GM23338 (cell line): ENCODE measurements around the gene SALL2. TPM values are rescaled to one million over a fixed set of nuclear protein-coding genes. Genes with fewer than 3 reads are reported as not detected.

Experiments used
- ATAC-seq: fragments of 200-7000 bp; cut with Tn5 transposase; 3 replicates; pipeline ENCODE4 v1.9.1; 2020
- DNase-seq: peaks from one replicate; pipeline ENCODE4 v3.0.0-alpha.2; 2015; ENCODE audit warnings: low spot score
- H2AFZ ChIP-seq: fragments of 200-600 bp; sonication (generic); 2 replicates; pipeline ENCODE4 v1.8.0; 2016; ENCODE audit warnings: antibody characterized with exemption, mild to moderate bottlenecking, moderate library complexity
- H3F3A ChIP-seq: fragments of 200-600 bp; sonication (generic); replicated peaks from 2 replicates; pipeline ENCODE4 v1.8.0; 2017; ENCODE audit warnings: antibody characterized with exemption, mixed run types, low read depth
- H3K27ac ChIP-seq: fragments of 200-600 bp; sonication (generic); 2 replicates; pipeline ENCODE4 v1.6.1; 2016; ENCODE audit warnings: low read depth
- H3K27me3 ChIP-seq: fragments of 200-600 bp; sonication (generic); 2 replicates; pipeline ENCODE4 v1.8.0; 2016; ENCODE audit warnings: mild to moderate bottlenecking, mixed run types, moderate library complexity; ENCODE audit not compliant: insufficient read depth
- H3K36me3 ChIP-seq: fragments of 200-600 bp; sonication (generic); 2 replicates; pipeline ENCODE4 v1.8.0; 2016; ENCODE audit warnings: mild to moderate bottlenecking; ENCODE audit not compliant: insufficient read depth
- H3K4me1 ChIP-seq: fragments of 200-600 bp; sonication (generic); 2 replicates; pipeline ENCODE4 v1.8.0; 2016; ENCODE audit warnings: mild to moderate bottlenecking, moderate library complexity; ENCODE audit not compliant: insufficient read depth
- H3K4me2 ChIP-seq: fragments of 200-600 bp; sonication (generic); 2 replicates; pipeline ENCODE4 v1.7.1; 2017; ENCODE audit warnings: mixed run types
- H3K4me3 ChIP-seq: fragments of 200-600 bp; sonication (generic); 2 replicates; pipeline ENCODE4 v1.6.1; 2016; ENCODE audit warnings: mixed run types
- H3K79me2 ChIP-seq: fragments of 200-600 bp; sonication (generic); replicated peaks from 2 replicates; pipeline ENCODE4 v1.8.0; 2017; ENCODE audit warnings: mild to moderate bottlenecking; ENCODE audit not compliant: insufficient read depth
- H3K9me2 ChIP-seq: fragments of 200-600 bp; sonication (generic); 2 replicates; pipeline ENCODE4 v1.8.0; 2017; ENCODE audit not compliant: insufficient read depth
- H4K20me1 ChIP-seq: fragments of 200-600 bp; sonication (generic); replicated peaks from 2 replicates; pipeline ENCODE4 v1.8.0; 2017; ENCODE audit warnings: mild to moderate bottlenecking; ENCODE audit not compliant: insufficient read depth
- H3K27ac Mint-ChIP-seq: 2 replicates; pipeline ENCODE4 v1.8.0; 2020; ENCODE audit warnings: inconsistent platforms, mild to moderate bottlenecking, moderate library complexity, mixed read lengths
- H3K27me3 Mint-ChIP-seq: 3 replicates; pipeline ENCODE4 v1.8.0; 2022; ENCODE audit warnings: low read depth, mild to moderate bottlenecking, moderate library complexity, mixed read lengths, inconsistent platforms; ENCODE audit not compliant: insufficient read depth, poor library complexity
- H3K36me3 Mint-ChIP-seq: 3 replicates; pipeline ENCODE4 v1.8.0; 2021; ENCODE audit warnings: low read depth, mild to moderate bottlenecking, inconsistent platforms, moderate library complexity, mixed read lengths
- H3K4me1 Mint-ChIP-seq: 3 replicates; pipeline ENCODE4 v1.8.0; 2020; ENCODE audit warnings: mild to moderate bottlenecking, inconsistent platforms, mixed read lengths
- H3K4me3 Mint-ChIP-seq: 3 replicates; pipeline ENCODE4 v1.8.0; 2021; ENCODE audit warnings: moderate library complexity, mild to moderate bottlenecking, inconsistent platforms, mixed read lengths
- H3K9me3 Mint-ChIP-seq: 3 replicates; pipeline ENCODE4 v1.8.0; 2020; ENCODE audit warnings: moderate library complexity, mild to moderate bottlenecking, inconsistent platforms, mixed read lengths
- CREB1 ChIP-seq: fragments of 250-450 bp; sonication (Bioruptor Pico); IDR thresholded peaks from 2 replicates; pipeline ENCODE4 v1.5.0; 2020; ENCODE audit warnings: low read depth, mild to moderate bottlenecking, moderate library complexity
- EZH2 ChIP-seq: fragments of 200-600 bp; sonication (generic); IDR thresholded peaks from one replicate; pipeline ENCODE4 v1.8.0; 2017; ENCODE audit warnings: antibody characterized with exemption, mild to moderate bottlenecking, low read depth; ENCODE audit not compliant: unreplicated experiment
- EZH2phosphoT487 ChIP-seq: fragments of 200-600 bp; sonication (generic); IDR thresholded peaks from one replicate; pipeline ENCODE4 v1.8.1; 2018; ENCODE audit warnings: antibody characterized with exemption; ENCODE audit not compliant: unreplicated experiment
- JUNB ChIP-seq: IDR thresholded peaks from one replicate; pipeline ENCODE4 v1.6.1; 2016; ENCODE audit warnings: antibody characterized with exemption; ENCODE audit not compliant: unreplicated experiment
- NANOG ChIP-seq: IDR thresholded peaks from 2 replicates; pipeline ENCODE4 v1.6.1; 2016; ENCODE audit warnings: antibody characterized with exemption, borderline replicate concordance
- POLR2AphosphoS5 ChIP-seq: IDR thresholded peaks from 2 replicates; pipeline ENCODE4 v1.6.1; 2016; ENCODE audit warnings: antibody characterized with exemption, low read depth
- STAT1 ChIP-seq: IDR thresholded peaks from one replicate; pipeline ENCODE4 v1.6.1; 2016; ENCODE audit warnings: antibody characterized with exemption; ENCODE audit not compliant: unreplicated experiment
- ZNF114 ChIP-seq: fragments of 250-450 bp; sonication (Bioruptor Pico); IDR thresholded peaks from 2 replicates; pipeline ENCODE4 v1.5.0; 2020; ENCODE audit warnings: mild to moderate bottlenecking, moderate library complexity
- ZNF331 ChIP-seq: fragments of 250-450 bp; sonication (Bioruptor Pico); IDR thresholded peaks from 2 replicates; pipeline ENCODE4 v1.5.0; 2020; ENCODE audit warnings: low read depth, mild to moderate bottlenecking, moderate library complexity
- polyA plus RNA-seq: library from polyadenylated mRNA; unstranded; fragments of >200 nt; fragmentation: Nextera tagmentation; extraction: Ambion mirVana; gene quantifications from 2 replicates; pipeline ENCODE4 v1.2.1, GENCODE V29; 2016
- total RNA-seq: library from RNA; depleted of rRNA; stranded (reverse); fragments of >200 nt; shearing (Covaris generic); gene quantifications from 2 replicates; pipeline ENCODE4 v1.2.3, GENCODE V29; 2014
- TF ChIP-seq, protein P1 (sequence below): IDR thresholded peaks from 2 replicates; pipeline ENCODE4 v1.6.1; 2016; ENCODE audit warnings: antibody characterized with exemption
- TF ChIP-seq, protein P2 (sequence below): fragments of 250-450 bp; sonication (Bioruptor Pico); IDR thresholded peaks from 2 replicates; pipeline ENCODE4 v1.5.0; 2020; ENCODE audit warnings: mild to moderate bottlenecking, moderate library complexity
- TF ChIP-seq, protein P3 (sequence below): IDR thresholded peaks from one replicate; pipeline ENCODE4 v1.6.1; 2018; ENCODE audit warnings: antibody characterized with exemption; ENCODE audit not compliant: unreplicated experiment
- TF ChIP-seq, protein P4 (sequence below), 2 experiments: fragments of 200-600 bp in 1 of 2; sonication (generic) in 1 of 2; conservative IDR thresholded peaks; 2 replicates each; pipeline versions ENCODE4 v1.5.1 to v1.6.1; 2016 to 2017; ENCODE audit warnings: antibody characterized with exemption in 2 of 2, low read depth in 2 of 2, mild to moderate bottlenecking in 2 of 2, moderate library complexity in 1 of 2

Gene SALL2
- total and polyA plus RNA-seq, 2 experiments from 2014 or later = 121 to 281 TPM

DNA sequence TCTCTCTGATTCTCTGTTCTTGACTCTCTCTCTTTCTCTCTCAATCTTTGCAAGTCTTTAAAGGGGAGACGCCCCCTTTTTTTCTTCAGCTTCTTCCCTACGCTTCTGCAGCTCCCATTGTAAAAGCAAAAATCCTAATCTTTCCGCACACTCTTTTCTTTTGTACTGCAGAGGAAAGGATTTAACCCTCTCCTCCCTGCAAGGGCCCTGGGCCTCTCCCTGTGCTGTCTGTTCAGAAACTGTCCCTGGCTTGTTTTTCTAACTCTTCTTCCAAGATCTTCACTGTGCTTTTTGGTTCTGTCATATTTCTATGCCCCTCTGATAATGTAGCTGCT lies 10.9 kb upstream of the SALL2 start:
- Histone ChIP-seq H3K4me2 (peak overlapping the region; percentile 86), H3K27ac (peak overlapping the region; percentile 95), H3K4me1 (peaks cover 52% of the 10 kb centered on the region), H3K27me3 (no peaks in the 10 kb centered on the region), H4K20me1 (no peaks in the 10 kb centered on the region), H3K79me2 (peaks cover 64% of the 10 kb centered on the region), H3F3A (peaks cover 9% of the 10 kb centered on the region; the same call in 1 of the 2 replicates), H3K4me3 (peak overlapping the region; percentile 84), H3K9me2 (no peaks in the 10 kb centered on the region), H3K36me3 (no peaks in the 10 kb centered on the region), H2AFZ (no peak overlapping the region)
- peaks cover 26% of the 10 kb centered on the region for H3K36me3 Mint-ChIP-seq
- peak overlapping the region; percentile 99 for H3K4me3 Mint-ChIP-seq
- ATAC-seq (peak; percentile 15), DNase-seq (no peak)
- H3K9me3 Mint-ChIP-seq = no peaks in the 10 kb centered on the region; the same call in 1 of the 3 replicates
- peaks cover 45% of the 10 kb centered on the region for H3K4me1 Mint-ChIP-seq
- H3K27ac Mint-ChIP-seq = peak overlapping the region; percentile 99
- no peak for TF ChIP-seq NANOG
- no peak for TF ChIP-seq ZNF331 (CRISPR knock-in tag)
- TF ChIP-seq CREB1 (CRISPR knock-in tag) = no peak
- no peak for TF ChIP-seq POLR2AphosphoS5
- TF ChIP-seq, protein P1, sequence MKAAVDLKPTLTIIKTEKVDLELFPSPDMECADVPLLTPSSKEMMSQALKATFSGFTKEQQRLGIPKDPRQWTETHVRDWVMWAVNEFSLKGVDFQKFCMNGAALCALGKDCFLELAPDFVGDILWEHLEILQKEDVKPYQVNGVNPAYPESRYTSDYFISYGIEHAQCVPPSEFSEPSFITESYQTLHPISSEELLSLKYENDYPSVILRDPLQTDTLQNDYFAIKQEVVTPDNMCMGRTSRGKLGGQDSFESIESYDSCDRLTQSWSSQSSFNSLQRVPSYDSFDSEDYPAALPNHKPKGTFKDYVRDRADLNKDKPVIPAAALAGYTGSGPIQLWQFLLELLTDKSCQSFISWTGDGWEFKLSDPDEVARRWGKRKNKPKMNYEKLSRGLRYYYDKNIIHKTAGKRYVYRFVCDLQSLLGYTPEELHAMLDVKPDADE = no peak
- TF ChIP-seq, protein P2, sequence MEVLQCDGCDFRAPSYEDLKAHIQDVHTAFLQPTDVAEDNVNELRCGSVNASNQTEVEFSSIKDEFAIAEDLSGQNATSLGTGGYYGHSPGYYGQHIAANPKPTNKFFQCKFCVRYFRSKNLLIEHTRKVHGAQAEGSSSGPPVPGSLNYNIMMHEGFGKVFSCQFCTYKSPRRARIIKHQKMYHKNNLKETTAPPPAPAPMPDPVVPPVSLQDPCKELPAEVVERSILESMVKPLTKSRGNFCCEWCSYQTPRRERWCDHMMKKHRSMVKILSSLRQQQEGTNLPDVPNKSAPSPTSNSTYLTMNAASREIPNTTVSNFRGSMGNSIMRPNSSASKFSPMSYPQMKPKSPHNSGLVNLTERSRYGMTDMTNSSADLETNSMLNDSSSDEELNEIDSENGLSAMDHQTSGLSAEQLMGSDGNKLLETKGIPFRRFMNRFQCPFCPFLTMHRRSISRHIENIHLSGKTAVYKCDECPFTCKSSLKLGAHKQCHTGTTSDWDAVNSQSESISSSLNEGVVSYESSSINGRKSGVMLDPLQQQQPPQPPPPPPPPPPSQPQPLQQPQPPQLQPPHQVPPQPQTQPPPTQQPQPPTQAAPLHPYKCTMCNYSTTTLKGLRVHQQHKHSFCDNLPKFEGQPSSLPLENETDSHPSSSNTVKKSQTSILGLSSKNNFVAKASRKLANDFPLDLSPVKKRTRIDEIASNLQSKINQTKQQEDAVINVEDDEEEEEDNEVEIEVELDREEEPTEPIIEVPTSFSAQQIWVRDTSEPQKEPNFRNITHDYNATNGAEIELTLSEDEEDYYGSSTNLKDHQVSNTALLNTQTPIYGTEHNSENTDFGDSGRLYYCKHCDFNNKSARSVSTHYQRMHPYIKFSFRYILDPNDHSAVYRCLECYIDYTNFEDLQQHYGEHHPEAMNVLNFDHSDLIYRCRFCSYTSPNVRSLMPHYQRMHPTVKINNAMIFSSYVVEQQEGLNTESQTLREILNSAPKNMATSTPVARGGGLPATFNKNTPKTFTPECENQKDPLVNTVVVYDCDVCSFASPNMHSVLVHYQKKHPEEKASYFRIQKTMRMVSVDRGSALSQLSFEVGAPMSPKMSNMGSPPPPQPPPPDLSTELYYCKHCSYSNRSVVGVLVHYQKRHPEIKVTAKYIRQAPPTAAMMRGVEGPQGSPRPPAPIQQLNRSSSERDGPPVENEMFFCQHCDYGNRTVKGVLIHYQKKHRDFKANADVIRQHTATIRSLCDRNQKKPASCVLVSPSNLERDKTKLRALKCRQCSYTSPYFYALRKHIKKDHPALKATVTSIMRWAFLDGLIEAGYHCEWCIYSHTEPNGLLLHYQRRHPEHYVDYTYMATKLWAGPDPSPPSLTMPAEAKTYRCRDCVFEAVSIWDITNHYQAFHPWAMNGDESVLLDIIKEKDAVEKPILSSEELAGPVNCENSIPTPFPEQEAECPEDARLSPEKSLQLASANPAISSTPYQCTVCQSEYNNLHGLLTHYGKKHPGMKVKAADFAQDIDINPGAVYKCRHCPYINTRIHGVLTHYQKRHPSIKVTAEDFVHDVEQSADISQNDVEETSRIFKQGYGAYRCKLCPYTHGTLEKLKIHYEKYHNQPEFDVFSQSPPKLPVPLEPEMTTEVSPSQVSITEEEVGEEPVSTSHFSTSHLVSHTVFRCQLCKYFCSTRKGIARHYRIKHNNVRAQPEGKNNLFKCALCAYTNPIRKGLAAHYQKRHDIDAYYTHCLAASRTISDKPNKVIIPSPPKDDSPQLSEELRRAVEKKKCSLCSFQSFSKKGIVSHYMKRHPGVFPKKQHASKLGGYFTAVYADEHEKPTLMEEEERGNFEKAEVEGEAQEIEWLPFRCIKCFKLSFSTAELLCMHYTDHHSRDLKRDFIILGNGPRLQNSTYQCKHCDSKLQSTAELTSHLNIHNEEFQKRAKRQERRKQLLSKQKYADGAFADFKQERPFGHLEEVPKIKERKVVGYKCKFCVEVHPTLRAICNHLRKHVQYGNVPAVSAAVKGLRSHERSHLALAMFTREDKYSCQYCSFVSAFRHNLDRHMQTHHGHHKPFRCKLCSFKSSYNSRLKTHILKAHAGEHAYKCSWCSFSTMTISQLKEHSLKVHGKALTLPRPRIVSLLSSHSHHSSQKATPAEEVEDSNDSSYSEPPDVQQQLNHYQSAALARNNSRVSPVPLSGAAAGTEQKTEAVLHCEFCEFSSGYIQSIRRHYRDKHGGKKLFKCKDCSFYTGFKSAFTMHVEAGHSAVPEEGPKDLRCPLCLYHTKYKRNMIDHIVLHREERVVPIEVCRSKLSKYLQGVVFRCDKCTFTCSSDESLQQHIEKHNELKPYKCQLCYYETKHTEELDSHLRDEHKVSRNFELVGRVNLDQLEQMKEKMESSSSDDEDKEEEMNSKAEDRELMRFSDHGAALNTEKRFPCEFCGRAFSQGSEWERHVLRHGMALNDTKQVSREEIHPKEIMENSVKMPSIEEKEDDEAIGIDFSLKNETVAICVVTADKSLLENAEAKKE (CRISPR knock-in tag) = no peak
- TF ChIP-seq EZH2 = no peak
- TF ChIP-seq, protein P3, sequence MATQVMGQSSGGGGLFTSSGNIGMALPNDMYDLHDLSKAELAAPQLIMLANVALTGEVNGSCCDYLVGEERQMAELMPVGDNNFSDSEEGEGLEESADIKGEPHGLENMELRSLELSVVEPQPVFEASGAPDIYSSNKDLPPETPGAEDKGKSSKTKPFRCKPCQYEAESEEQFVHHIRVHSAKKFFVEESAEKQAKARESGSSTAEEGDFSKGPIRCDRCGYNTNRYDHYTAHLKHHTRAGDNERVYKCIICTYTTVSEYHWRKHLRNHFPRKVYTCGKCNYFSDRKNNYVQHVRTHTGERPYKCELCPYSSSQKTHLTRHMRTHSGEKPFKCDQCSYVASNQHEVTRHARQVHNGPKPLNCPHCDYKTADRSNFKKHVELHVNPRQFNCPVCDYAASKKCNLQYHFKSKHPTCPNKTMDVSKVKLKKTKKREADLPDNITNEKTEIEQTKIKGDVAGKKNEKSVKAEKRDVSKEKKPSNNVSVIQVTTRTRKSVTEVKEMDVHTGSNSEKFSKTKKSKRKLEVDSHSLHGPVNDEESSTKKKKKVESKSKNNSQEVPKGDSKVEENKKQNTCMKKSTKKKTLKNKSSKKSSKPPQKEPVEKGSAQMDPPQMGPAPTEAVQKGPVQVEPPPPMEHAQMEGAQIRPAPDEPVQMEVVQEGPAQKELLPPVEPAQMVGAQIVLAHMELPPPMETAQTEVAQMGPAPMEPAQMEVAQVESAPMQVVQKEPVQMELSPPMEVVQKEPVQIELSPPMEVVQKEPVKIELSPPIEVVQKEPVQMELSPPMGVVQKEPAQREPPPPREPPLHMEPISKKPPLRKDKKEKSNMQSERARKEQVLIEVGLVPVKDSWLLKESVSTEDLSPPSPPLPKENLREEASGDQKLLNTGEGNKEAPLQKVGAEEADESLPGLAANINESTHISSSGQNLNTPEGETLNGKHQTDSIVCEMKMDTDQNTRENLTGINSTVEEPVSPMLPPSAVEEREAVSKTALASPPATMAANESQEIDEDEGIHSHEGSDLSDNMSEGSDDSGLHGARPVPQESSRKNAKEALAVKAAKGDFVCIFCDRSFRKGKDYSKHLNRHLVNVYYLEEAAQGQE = no peak
- TF ChIP-seq, protein P4, sequence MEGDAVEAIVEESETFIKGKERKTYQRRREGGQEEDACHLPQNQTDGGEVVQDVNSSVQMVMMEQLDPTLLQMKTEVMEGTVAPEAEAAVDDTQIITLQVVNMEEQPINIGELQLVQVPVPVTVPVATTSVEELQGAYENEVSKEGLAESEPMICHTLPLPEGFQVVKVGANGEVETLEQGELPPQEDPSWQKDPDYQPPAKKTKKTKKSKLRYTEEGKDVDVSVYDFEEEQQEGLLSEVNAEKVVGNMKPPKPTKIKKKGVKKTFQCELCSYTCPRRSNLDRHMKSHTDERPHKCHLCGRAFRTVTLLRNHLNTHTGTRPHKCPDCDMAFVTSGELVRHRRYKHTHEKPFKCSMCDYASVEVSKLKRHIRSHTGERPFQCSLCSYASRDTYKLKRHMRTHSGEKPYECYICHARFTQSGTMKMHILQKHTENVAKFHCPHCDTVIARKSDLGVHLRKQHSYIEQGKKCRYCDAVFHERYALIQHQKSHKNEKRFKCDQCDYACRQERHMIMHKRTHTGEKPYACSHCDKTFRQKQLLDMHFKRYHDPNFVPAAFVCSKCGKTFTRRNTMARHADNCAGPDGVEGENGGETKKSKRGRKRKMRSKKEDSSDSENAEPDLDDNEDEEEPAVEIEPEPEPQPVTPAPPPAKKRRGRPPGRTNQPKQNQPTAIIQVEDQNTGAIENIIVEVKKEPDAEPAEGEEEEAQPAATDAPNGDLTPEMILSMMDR (conservative IDR thresholded peaks at IDR 0.05; ENCODE audit: low read depth in 2 of 2) = no peak
- no peak for TF ChIP-seq STAT1
- TF ChIP-seq JUNB = no peak
- no peak for TF ChIP-seq EZH2phosphoT487
- no peak for TF ChIP-seq ZNF114 (CRISPR knock-in tag)
- peaks cover 26% of the 10 kb centered on the region for H3K27me3 Mint-ChIP-seq
